H9 (cell line): ENCODE measurements around the gene DLL3. TPM values are rescaled to one million over a fixed set of nuclear protein-coding genes. Genes with fewer than 3 reads are reported as not detected.

Source experiments
- DNase-seq: peaks from one replicate; pipeline ENCODE4 v3.0.0-alpha.2; 2017
- H2AFZ ChIP-seq: one replicate; pipeline ENCODE4 v1.6.1; 2013; ENCODE audit warnings: mild to moderate bottlenecking, low read length, control low read depth, moderate library complexity
- H2AK5ac ChIP-seq: 2 replicates; pipeline ENCODE4 v1.6.1; 2013; ENCODE audit warnings: low read length, control low read depth, mixed read lengths; ENCODE audit not compliant: insufficient read length
- H2BK120ac ChIP-seq: one replicate; pipeline ENCODE4 v1.6.1; 2013; ENCODE audit warnings: low read depth, mild to moderate bottlenecking, low read length, control low read depth, inconsistent platforms; ENCODE audit not compliant: poor library complexity, severe bottlenecking
- H2BK12ac ChIP-seq: 2 replicates; pipeline ENCODE4 v1.6.1; 2013; ENCODE audit warnings: low read length, control low read depth, mixed read lengths, low read depth; ENCODE audit not compliant: insufficient read length
- H2BK15ac ChIP-seq: 2 replicates; pipeline ENCODE4 v1.6.1; 2013; ENCODE audit warnings: low read depth, low read length, control low read depth
- H2BK20ac ChIP-seq: one replicate; pipeline ENCODE4 v1.6.1; 2013; ENCODE audit warnings: low read depth, mild to moderate bottlenecking, low read length, control low read depth, inconsistent platforms; ENCODE audit not compliant: poor library complexity, severe bottlenecking
- H2BK5ac ChIP-seq: 2 replicates; pipeline ENCODE4 v1.6.1; 2013; ENCODE audit warnings: low read length, control low read depth, mixed read lengths; ENCODE audit not compliant: insufficient read length
- H3K14ac ChIP-seq: 2 replicates; pipeline ENCODE4 v1.6.1; 2013; ENCODE audit warnings: low read length, control low read depth; ENCODE audit not compliant: insufficient read depth
- H3K18ac ChIP-seq: 2 replicates; pipeline ENCODE4 v1.6.1; 2013; ENCODE audit warnings: low read depth, mild to moderate bottlenecking, mixed read lengths, low read length, control low read depth; ENCODE audit not compliant: insufficient read length
- H3K23ac ChIP-seq: 2 replicates; pipeline ENCODE4 v1.6.1; 2013; ENCODE audit warnings: low read length, control low read depth, mixed read lengths, low read depth; ENCODE audit not compliant: insufficient read length
- H3K23me2 ChIP-seq: 2 replicates; pipeline ENCODE4 v1.6.1; 2013; ENCODE audit warnings: low read depth, mild to moderate bottlenecking, mixed read lengths, low read length, control low read depth; ENCODE audit not compliant: insufficient read length, poor library complexity, severe bottlenecking
- H3K27ac ChIP-seq: 2 replicates; pipeline ENCODE4 v1.5.1; 2013; ENCODE audit warnings: low read length, control low read depth, mixed read lengths, low read depth; ENCODE audit not compliant: insufficient read length
- H3K27me3 ChIP-seq: 2 replicates; pipeline ENCODE4 v1.6.1; 2013; ENCODE audit warnings: low read length, control low read depth, inconsistent platforms; ENCODE audit not compliant: insufficient read depth
- H3K4ac ChIP-seq: 2 replicates; pipeline ENCODE4 v1.6.1; 2013; ENCODE audit warnings: low read depth, mild to moderate bottlenecking, control low read depth, inconsistent platforms, low read length, moderate library complexity
- H3K4me1 ChIP-seq: 2 replicates; pipeline ENCODE4 v1.6.1; 2013; ENCODE audit warnings: low read length, control low read depth, inconsistent platforms; ENCODE audit not compliant: insufficient read depth
- H3K4me2 ChIP-seq: 2 replicates; pipeline ENCODE4 v1.6.1; 2013; ENCODE audit warnings: low read length, control low read depth, mixed read lengths; ENCODE audit not compliant: insufficient read length, insufficient read depth
- H3K56ac ChIP-seq: 2 replicates; pipeline ENCODE4 v1.6.1; 2013; ENCODE audit warnings: low read depth, mild to moderate bottlenecking, mixed read lengths, low read length, control low read depth; ENCODE audit not compliant: insufficient read length
- H3K79me1 ChIP-seq: 2 replicates; pipeline ENCODE4 v1.6.1; 2013; ENCODE audit warnings: low read depth, mild to moderate bottlenecking, moderate library complexity, low read length, control low read depth, inconsistent platforms; ENCODE audit not compliant: insufficient read depth, poor library complexity, severe bottlenecking
- H3K79me2 ChIP-seq: 2 replicates; pipeline ENCODE4 v1.6.1; 2013; ENCODE audit warnings: low read length, control low read depth, inconsistent platforms; ENCODE audit not compliant: insufficient read depth
- H3K9ac ChIP-seq: 2 replicates; pipeline ENCODE4 v1.6.1; 2013; ENCODE audit warnings: low read length, control low read depth, mixed read lengths; ENCODE audit not compliant: insufficient read length; ENCODE audit errors: extremely low read depth
- H3K9me3 ChIP-seq: one replicate; pipeline ENCODE4 v1.6.1; 2013; ENCODE audit warnings: low read depth, low read length, inconsistent platforms; ENCODE audit not compliant: control insufficient read depth
- H3T11ph ChIP-seq: one replicate; pipeline ENCODE4 v1.6.1; 2013; ENCODE audit warnings: mild to moderate bottlenecking, low read length, control low read depth, inconsistent platforms
- H4K20me1 ChIP-seq: one replicate; pipeline ENCODE4 v1.6.1; 2013; ENCODE audit not compliant: control insufficient read depth, insufficient read length, insufficient read depth
- H4K5ac ChIP-seq: 2 replicates; pipeline ENCODE4 v1.6.1; 2013; ENCODE audit warnings: low read depth, mild to moderate bottlenecking, mixed read lengths, low read length, control low read depth; ENCODE audit not compliant: insufficient read length
- H4K8ac ChIP-seq: replicated peaks from 2 replicates; pipeline ENCODE4 v1.6.1; 2013; ENCODE audit warnings: low read length, control low read depth, mixed read lengths, low read depth; ENCODE audit not compliant: insufficient read length
- H4K91ac ChIP-seq: 2 replicates; pipeline ENCODE4 v1.6.1; 2013; ENCODE audit warnings: low read depth, mild to moderate bottlenecking, moderate library complexity, mixed read lengths, low read length, control low read depth; ENCODE audit not compliant: insufficient read length
- H3K27ac Mint-ChIP-seq, 3 experiments: 2 replicates in 2 of 3; 3 replicates in 1 of 3; pipeline ENCODE4 v1.8.0; 2020 to 2021; ENCODE audit warnings: mixed read lengths in 3 of 3, mild to moderate bottlenecking in 1 of 3, moderate library complexity in 1 of 3
- H3K27me3 Mint-ChIP-seq: 2 replicates; pipeline ENCODE4 v1.8.0; 2021; ENCODE audit warnings: low read depth, mild to moderate bottlenecking, moderate library complexity, mixed read lengths
- H3K36me3 Mint-ChIP-seq, 3 experiments: 2 replicates in 2 of 3; 3 replicates in 1 of 3; pipeline ENCODE4 v1.8.0; 2020 to 2021; ENCODE audit warnings: low read depth in 3 of 3, mixed read lengths in 3 of 3; ENCODE audit not compliant: insufficient read depth in 1 of 3
- H3K4me1 Mint-ChIP-seq, 2 experiments: 2 replicates each; pipeline ENCODE4 v1.8.0; 2020; ENCODE audit warnings: mixed read lengths in 2 of 2
- H3K4me3 Mint-ChIP-seq, 2 experiments: 2 replicates in 1 of 2; 3 replicates in 1 of 2; pipeline ENCODE4 v1.8.0; 2020 to 2021; ENCODE audit warnings: mild to moderate bottlenecking in 2 of 2, mixed read lengths in 2 of 2, moderate library complexity in 1 of 2
- H3K9me3 Mint-ChIP-seq, 2 experiments: 2 replicates in 1 of 2; 3 replicates in 1 of 2; pipeline ENCODE4 v1.8.0; 2020; ENCODE audit warnings: mild to moderate bottlenecking in 2 of 2, mixed read lengths in 2 of 2, moderate library complexity in 1 of 2
- WGBS: extraction: QIAGEN DNeasy Blood & Tissue Kit; methylation state at CpG from one replicate; pipeline ENCODE4 v1.1.7; 2013; ENCODE audit warnings: missing lambda C conversion rate, low lambda C conversion rate, mixed read lengths; ENCODE audit not compliant: insufficient read length; ENCODE audit errors: extremely low coverage; 5-methylcytosine and 5-hydroxymethylcytosine counted together
- total RNA-seq: library from RNA; stranded (reverse); gene quantifications from 2 replicates; pipeline ENCODE4 v1.2.1, GENCODE V29; 2021
- TF ChIP-seq, protein P1 (sequence below): fragments of 200-600 bp; sonication (generic); conservative IDR thresholded peaks from 3 replicates; pipeline ENCODE4 v1.8.0; 2021; ENCODE audit warnings: antibody characterized with exemption, mild to moderate bottlenecking

Gene DLL3
- total RNA-seq, 1 experiment from 2014 or later, result 2.5 TPM

GRCh38 chr19:39471756-39472536, 26.8 kb upstream of the DLL3 start:
- Histone ChIP-seq H2AFZ (no peak overlapping the region), H3K14ac (no peak overlapping the region), H4K5ac (no peak overlapping the region), H3K9ac (no peak overlapping the region), H3K4me2 (no peak overlapping the region), H2BK20ac (no peak overlapping the region), H2BK12ac (no peak overlapping the region), H3K9me3 (no peaks in the 10 kb centered on the region), H3K4ac (no peak overlapping the region), H3K79me2 (no peaks in the 10 kb centered on the region), H3K79me1 (no peaks in the 10 kb centered on the region), H2AK5ac (no peak overlapping the region), H3T11ph (no peak overlapping the region), H3K4me1 (no peaks in the 10 kb centered on the region), H3K18ac (no peak overlapping the region), H3K23ac (no peak overlapping the region), H3K27me3 (no peaks in the 10 kb centered on the region), H2BK120ac (no peak overlapping the region), H2BK15ac (no peak overlapping the region), H3K56ac (no peak overlapping the region), H3K23me2 (no peaks in the 10 kb centered on the region), H2BK5ac (no peak overlapping the region), H4K20me1 (no peaks in the 10 kb centered on the region), H4K8ac (no peak overlapping the region), H3K27ac (no peak overlapping the region), H4K91ac (no peak overlapping the region)
- peaks cover 0 to 5% of the 10 kb centered on the region in 2 experiments; a peak in 1 of 4 replicates for H3K4me1 Mint-ChIP-seq
- TF ChIP-seq, protein P1, sequence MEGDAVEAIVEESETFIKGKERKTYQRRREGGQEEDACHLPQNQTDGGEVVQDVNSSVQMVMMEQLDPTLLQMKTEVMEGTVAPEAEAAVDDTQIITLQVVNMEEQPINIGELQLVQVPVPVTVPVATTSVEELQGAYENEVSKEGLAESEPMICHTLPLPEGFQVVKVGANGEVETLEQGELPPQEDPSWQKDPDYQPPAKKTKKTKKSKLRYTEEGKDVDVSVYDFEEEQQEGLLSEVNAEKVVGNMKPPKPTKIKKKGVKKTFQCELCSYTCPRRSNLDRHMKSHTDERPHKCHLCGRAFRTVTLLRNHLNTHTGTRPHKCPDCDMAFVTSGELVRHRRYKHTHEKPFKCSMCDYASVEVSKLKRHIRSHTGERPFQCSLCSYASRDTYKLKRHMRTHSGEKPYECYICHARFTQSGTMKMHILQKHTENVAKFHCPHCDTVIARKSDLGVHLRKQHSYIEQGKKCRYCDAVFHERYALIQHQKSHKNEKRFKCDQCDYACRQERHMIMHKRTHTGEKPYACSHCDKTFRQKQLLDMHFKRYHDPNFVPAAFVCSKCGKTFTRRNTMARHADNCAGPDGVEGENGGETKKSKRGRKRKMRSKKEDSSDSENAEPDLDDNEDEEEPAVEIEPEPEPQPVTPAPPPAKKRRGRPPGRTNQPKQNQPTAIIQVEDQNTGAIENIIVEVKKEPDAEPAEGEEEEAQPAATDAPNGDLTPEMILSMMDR, result no peak
- DNase-seq, result no peak
- H3K9me3 Mint-ChIP-seq, result no peaks in the 10 kb centered on the region; a peak in 1 of 5 replicates
- no CpG with 5 or more reads among the region's 8 CpGs for WGBS
- no peak overlapping the region for H3K27ac Mint-ChIP-seq
- no peaks in the 10 kb centered on the region; the same call in 1 of the 2 replicates for H3K27me3 Mint-ChIP-seq
- H3K36me3 Mint-ChIP-seq, result peaks cover 53 to 85% (median 80%) of the 10 kb centered on the region in 3 experiments; a peak in 6 of 7 replicates
- no peak overlapping the region for H3K4me3 Mint-ChIP-seq
